HG02884 (cell line): Measurements from ENCODE around the gene PHF2.

Experiments
- ATAC-seq: cut with Tn5 transposase; IDR thresholded peaks from one replicate; pipeline ENCODE4 v1.9.1; 2021; ENCODE audit warnings: mild to moderate bottlenecking, moderate library complexity; ENCODE audit not compliant: unreplicated experiment

The PHF2 gene

GRCh38 chr9:93675336-93676150 lies 99.2 kb downstream of the PHF2 start:
- no peak for ATAC-seq

GRCh38 chr9:93676310-93677047 lies 100.1 kb downstream of the PHF2 start:
- no peak for ATAC-seq

GRCh38 chr9:93677048-93677571 lies 100.7 kb downstream of the PHF2 start:
- ATAC-seq, result no peak

DNA sequence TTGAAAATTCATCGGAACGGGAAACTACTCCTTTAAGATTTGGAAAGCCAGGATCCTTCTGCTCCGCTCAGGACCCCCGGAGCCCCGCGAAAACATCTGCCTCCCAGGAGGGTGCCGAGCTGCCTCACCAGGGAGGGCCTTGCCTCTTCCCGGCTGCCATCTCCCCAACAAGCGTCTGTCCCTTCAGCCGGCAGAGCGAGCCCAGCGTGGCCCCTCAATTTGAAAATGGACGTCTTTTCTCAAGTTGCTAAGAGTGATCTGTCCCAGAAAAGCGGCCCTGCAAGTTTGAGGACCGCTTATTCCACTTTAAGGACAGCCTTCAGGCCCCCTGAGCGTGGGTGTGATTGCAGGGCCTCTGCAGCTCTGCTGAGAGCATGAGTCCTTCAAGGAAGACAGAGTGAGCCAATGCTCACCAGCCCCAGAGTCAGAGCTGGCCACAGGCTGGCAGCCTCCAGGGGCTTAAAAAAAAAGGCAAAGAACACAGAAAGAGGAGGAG lies 101.3 kb downstream of the PHF2 start:
- ATAC-seq, result no peak

DNA sequence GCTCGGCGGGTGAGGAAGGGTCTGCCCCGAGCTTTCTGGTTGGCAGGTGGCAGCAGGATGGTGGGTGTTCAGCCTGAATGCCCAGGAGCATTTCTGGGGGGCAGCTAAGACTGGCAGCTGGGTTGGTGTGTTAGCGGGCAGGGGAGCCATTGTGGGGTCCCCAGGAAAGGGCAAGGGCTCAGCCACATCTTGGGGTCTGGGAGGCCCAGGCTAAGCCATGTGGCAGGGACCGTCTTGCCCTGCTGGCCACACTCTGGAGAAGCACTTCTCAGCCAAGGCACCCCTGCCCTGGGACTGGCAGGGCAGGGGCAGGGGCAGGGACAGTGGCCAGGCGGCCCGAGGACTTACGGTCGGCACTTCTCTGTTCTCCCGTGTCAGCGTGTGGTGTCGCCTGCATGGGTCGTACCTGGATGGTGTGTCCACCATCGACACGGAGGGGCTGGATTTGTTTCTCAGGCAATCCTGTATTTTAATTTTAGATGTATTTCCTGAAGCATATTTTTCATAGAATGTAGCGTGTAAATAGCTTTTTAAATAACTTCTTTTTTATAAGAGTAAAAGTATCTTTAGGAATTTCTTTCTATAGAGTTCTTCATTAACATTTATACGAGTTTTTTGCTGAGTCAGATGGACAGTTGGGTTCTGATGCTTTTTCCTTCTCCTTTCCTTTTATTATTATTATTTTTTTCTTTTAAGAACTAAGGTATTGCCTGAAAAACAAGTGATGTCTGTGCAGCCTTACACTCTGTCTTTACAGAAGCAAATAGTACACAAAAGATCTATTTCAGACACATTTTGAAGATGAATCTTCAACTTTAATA lies 102.0 kb downstream of the PHF2 start:
- no peak for ATAC-seq

GRCh38 chr9:93679536-93680442 lies 103.4 kb downstream of the PHF2 start:
- no peak for ATAC-seq

DNA sequence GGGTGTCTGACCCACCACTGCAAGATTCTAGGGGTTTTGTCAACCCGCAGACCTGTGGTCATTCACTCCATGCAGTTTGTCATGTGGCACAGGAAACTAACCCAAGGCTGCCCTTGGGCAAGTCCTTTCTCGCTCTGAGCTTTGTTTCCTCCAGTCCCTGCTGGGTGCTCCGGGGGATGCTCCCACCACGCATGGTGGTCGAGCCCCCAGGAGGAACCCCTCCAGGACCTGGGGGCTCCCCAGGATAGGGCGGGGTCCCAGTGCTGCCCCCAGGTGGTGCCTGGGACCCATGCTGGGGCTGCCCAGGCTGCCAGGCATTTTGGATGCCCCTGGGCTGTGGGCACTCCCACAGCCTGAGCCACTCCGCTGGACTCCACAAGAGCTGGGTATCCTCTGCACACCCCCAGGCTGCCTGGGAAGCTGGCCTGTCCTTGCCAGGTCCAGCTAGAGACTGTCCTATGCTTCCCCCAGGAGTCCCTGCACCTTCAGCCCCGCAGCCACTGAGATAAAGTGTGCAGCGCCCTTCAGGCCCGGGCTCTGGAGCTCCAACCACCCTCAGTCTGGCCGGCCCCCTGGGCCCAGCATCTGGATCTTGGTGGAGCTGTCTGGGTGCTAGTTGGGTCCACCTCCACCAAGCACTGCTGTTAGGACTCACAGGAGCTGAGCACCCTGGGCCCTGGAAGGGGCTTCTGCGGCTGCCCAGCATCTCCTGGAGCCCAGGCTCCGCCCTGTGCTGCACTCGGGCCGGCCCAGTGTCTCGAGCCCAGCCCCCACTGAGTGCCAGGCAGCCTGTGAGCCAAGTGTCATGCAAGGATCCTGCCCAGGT lies 104.3 kb downstream of the PHF2 start:
- ATAC-seq, result no peak

DNA sequence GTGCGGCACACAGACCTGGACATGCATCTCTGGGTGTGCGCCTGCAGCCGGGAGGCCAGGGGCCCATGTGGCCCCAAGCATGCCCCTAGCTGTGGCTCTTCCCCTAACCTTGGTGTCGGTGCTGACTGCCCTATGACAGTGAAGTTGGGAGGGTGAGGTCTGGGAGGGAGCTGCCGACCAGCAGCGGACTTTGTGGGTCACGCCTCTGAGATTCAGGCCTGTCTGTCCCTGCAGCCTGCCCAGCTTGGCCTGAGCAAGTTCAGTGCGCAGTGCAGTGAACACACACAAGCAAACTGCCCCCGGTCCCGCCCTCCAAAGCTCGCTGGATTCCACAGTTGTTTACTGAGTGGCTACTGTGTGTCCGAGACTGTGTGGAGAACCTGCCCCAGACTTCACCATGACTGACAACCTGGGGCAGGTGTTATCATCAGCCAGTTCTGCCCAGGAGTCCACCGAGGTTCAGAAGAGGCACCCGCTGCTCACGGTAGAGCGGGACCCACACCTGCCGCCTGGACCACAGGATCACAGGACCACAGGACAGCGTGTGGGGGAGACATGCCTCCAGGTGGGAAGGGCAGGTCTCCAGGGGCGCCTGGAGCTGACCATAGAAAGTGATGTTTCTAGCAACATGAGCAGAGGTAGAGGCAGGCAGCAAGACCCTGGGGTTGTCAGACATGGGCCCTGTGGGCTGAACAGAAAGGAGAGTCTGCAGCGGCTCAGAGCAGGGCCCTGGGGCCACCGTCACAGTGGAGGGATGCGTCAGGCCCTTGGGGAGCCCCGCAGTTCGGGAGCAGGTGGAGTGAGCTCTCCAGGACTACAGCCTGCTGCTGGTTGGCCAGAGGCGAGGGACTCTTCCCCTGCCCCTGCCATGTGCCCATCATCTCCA lies 105.1 kb downstream of the PHF2 start:
- no peak for ATAC-seq

DNA sequence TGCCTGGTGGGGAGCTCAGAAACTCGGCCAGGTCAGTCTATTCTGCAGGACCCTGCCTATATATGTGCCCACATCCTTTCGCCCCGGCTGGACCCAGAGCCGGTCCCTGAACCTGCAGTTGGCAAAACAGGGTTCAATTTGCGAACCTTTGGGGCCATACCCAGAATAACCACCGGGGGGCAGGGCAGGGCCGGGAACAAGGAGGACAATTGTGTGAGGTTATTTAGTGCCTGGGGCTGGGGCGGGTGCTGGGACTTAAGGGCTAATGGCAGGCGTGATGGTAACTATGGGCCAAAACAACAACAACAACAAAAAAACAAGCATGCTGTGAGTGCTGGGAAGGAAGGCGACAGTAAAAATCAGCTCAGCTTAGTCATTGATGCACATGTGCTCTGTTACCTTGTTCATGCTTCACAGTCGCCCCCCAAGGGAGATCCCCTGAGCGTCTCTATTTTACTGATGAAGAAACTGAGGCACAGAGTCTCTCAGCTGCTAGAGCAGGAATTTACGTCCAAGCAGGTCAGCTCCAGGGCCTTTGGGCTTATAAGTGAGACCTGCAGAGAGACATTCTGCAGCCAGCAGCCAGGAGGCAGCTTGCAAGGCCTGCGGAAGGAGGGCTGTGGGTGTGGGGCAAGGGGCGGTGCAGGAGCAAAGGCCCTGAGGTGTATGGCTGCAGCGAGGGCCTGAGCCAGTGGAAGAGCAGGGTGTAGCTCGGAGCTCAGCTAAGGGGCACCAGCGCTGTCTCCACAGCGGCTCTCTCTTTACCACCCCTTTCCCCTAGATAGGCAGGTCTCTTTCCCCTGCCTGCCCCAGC lies 106.0 kb downstream of the PHF2 start:
- no peak for ATAC-seq

DNA sequence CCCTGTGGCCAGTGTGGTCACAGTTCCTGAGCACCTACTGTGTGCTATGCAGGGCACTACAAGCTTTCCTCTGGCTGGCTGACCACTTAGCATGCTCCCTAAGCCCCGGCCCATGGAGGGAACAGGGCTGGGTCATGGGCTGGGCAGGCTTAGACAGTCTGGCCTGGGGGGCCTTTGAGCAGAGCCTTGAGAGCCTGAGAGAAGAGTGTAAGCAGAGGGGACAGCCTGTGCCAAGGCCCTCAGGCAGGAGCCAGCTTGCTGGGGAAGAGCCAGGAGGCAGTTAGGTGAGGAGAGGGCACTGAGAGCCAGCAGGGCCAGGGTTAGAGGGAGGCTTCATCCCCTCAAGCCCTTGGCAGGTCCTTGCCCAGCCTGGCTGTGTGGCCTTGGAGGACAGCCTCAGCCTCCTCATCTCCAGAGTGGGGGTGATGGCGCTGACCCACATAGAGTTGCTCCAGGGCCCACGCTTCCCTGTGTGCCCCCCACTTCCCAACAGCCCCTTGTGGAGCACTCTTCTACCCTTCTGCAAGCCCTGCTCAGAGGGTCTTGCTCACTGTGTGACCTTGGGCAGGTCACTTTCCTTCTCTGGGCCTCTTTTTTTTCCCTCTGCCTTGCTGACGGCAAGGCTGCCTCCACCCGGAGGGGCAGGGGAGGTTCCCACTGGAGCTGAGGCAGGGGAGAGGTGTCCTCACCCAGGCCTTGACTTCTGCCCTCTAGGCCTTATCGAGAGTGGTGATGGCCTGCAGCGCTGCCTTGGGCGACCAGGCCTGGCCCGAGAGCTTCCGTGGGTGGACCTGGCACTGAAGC lies 107.1 kb downstream of the PHF2 start:
- no peak for ATAC-seq

DNA sequence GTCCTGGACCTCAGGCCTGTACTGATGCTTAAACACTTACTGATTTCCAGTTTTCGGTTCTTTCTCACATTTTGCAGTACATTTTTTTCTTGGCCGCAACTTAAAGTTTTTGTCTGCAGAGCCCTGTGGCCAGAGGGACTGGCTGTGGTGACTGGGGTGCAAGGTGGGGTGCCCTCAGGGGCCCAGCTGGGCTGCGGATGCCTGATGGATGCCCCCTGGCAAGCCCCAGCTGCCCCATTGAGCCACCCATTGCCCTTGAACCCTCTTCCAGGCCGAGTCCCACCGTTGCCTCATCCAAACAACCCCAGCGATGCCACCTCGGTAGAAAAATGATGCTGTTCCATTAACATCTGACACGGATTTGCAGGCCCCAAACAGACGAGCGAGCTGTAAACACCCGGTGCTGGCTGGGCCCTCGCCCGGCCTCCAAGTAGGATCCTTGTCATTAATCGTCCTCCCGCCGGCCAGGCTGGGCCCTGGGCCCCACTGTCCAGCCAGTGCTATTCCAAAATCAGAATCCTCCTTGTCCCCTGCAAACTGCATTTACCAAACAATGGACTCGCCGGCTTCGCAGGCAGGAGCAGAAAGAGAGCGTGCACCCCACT lies 107.9 kb downstream of the PHF2 start:
- no peak for ATAC-seq

DNA sequence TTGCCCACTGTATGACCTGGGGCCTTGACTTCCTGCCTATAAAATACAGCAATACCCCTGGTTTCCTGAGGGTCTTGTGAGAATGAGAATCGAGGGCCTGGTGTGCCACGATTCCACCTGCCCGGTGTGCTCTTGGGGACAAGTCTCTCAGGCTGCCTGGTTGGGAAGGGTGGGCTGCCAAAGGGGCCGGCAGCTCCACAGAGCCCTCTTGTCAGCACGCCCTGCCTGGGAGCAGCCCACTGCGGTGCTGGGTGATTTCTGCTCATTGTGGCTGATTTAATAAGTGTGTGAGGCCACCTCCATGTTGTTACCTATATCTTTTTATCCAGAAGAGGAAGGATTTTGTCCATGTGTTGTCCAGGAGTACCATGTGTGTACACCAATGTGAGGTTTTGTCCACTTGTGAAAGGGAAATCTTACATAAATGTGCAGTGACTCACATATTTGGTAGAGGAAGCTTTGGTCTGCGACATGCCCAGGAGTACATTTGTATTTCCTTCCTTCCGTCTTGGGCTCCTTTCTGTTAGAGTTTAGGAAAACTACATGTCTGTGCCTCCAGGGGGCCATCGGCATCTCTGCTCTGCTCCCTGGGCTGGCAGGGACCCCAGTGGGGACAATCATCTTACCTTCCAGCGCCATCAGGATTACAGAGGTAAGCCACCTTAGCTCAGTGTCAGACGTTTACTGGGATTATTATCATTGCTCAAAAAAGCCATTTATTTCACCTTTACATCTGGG lies 108.6 kb downstream of the PHF2 start:
- ATAC-seq, result no peak

DNA sequence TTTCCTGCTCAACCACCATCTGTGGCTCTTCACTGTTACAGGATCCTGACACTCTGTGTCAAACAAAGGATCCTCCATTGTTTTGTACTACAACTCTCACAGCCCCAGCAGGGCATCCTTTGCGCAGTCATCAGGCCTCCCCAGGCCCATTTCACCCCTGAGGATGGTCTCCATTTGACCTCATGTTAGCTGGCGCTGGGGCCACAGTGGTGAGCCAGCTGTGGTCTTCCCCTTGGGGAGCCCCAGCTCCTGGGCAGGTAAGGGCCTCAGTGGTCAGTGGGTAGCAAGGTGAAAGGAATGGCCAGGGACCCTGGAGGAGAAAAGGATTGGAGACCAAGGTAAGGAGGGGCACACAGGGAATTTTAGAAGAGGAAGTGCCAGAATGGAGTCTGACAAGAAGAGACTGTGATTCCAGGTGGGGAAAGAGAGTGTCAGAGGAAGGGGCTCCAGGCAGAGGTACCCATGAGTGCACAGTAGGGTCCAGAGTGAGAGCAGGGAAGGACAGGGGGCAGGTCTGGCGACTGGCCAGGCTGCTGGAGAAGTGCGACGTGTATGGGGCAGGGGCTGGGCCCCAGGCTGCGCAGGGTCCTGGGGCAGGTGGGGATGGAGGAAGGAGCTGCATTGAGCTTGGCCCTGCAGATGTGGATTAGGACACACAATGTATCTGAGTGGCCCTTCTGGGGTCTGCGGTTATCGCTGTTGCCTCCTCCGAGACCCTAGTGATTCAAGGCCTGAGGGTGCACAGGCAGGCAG lies 109.9 kb downstream of the PHF2 start:
- no peak for ATAC-seq

- ATAC-seq, result no peak
These were observed 110.5 kb downstream of the PHF2 start for GRCh38 chr9:93686880-93687236.

- ATAC-seq, result no peak
These were observed 114.2 kb downstream of the PHF2 start for GRCh38 chr9:93690618-93691017.
